HG02970 (cell line): ENCODE results near the gene MED25.
"Not testable (repeated sequence)": the region's sequence is repeated elsewhere in the genome, so short reads cannot be mapped to it uniquely, and the experiment has no call there.

ENCODE experiments used
- ATAC-seq: cut with Tn5 transposase; IDR thresholded peaks from one replicate; pipeline ENCODE4 v1.9.1; 2021; ENCODE audit warnings: mild to moderate bottlenecking, moderate library complexity, moderate number of reproducible peaks; ENCODE audit not compliant: unreplicated experiment, low FRiP score

Gene MED25

GRCh38 chr19:49812997-49813861, 4.9 kb upstream of the MED25 start, which contains the start of gene FUZ:
TSS of gene FUZ (minus strand) at chr19:49813292. CDS start at chr19:49813106, 186 bp downstream.
- no peak for ATAC-seq

GRCh38 chr19:49814010-49814409, 4.1 kb upstream of the MED25 start:
- ATAC-seq: no peak

- no peak for ATAC-seq
Measured at GRCh38 chr19:49816590-49816989, 1.5 kb upstream of the MED25 start.

- ATAC-seq: no peak
Measured at GRCh38 chr19:49818649-49819370, 721 bp downstream of the MED25 start.

GRCh38 chr19:49819452-49820115, 1.5 kb downstream of the MED25 start:
- not testable (repeated sequence) for ATAC-seq

GRCh38 chr19:49820125-49820524, 2.0 kb downstream of the MED25 start:
- ATAC-seq: no peak

- ATAC-seq: no peak
Measured at GRCh38 chr19:49823472-49823871, 5.4 kb downstream of the MED25 start.

GRCh38 chr19:49824662-49825061, 6.6 kb downstream of the MED25 start:
- no peak for ATAC-seq

- ATAC-seq: no peak
Measured at GRCh38 chr19:49827034-49827433, 8.9 kb downstream of the MED25 start.

GRCh38 chr19:49829200-49829599, 11.1 kb downstream of the MED25 start:
- ATAC-seq: no peak

- ATAC-seq: no peak
Measured at GRCh38 chr19:49829721-49830120, 11.6 kb downstream of the MED25 start.

GRCh38 chr19:49830766-49831165, 12.7 kb downstream of the MED25 start:
- ATAC-seq: no peak

- ATAC-seq: no peak
Measured at GRCh38 chr19:49831592-49831991, 13.5 kb downstream of the MED25 start.

GRCh38 chr19:49832556-49832955, 14.5 kb downstream of the MED25 start:
- no peak for ATAC-seq

GRCh38 chr19:49833599-49833998, 15.5 kb downstream of the MED25 start:
- no peak for ATAC-seq

GRCh38 chr19:49835562-49835961, 17.5 kb downstream of the MED25 start:
- no peak for ATAC-seq

- ATAC-seq: no peak
Measured at GRCh38 chr19:49836176-49837008, 18.3 kb downstream of the MED25 start.

GRCh38 chr19:49837009-49837310, 18.9 kb downstream of the MED25 start:
- ATAC-seq: no peak

GRCh38 chr19:49837425-49837824, 19.3 kb downstream of the MED25 start:
- no peak for ATAC-seq

GRCh38 chr19:49838885-49839588, 20.9 kb downstream of the MED25 start:
- no peak for ATAC-seq
